ENCODE data around the gene PHOSPHO1.

Gene PHOSPHO1

GRCh38 chr17:49219987-49220386 lies 10.6 kb downstream of the PHOSPHO1 start:
- in situ Hi-C loops (cut with HindIII; ENCODE audit: low sequenced_read_pairs), result no loop called here

GRCh38 chr17:49218941-49219913 lies 11.4 kb downstream of the PHOSPHO1 start:
- in situ Hi-C loops (cut with HindIII; ENCODE audit: low sequenced_read_pairs), result no loop called here

GRCh38 chr17:49217651-49218413 lies 12.8 kb downstream of the PHOSPHO1 start:
- in situ Hi-C loops (cut with HindIII; ENCODE audit: low sequenced_read_pairs), result no loop called here

- in situ Hi-C loops (cut with HindIII; ENCODE audit: low sequenced_read_pairs), result no loop called here
Observed at GRCh38 chr17:49216953-49217650, 13.5 kb downstream of the PHOSPHO1 start.

GRCh38 chr17:49216482-49216881 lies 14.1 kb downstream of the PHOSPHO1 start:
- in situ Hi-C loops (cut with HindIII; ENCODE audit: low sequenced_read_pairs), result no loop called here

- in situ Hi-C loops (cut with HindIII; ENCODE audit: low sequenced_read_pairs), result no loop called here
Observed at GRCh38 chr17:49214676-49215360, 15.8 kb downstream of the PHOSPHO1 start.

GRCh38 chr17:49213847-49214246 lies 16.7 kb downstream of the PHOSPHO1 start:
- in situ Hi-C loops (cut with HindIII; ENCODE audit: low sequenced_read_pairs), result no loop called here

- in situ Hi-C loops (cut with HindIII; ENCODE audit: low sequenced_read_pairs), result no loop called here
Observed at GRCh38 chr17:49213399-49213798, 17.2 kb downstream of the PHOSPHO1 start.

- in situ Hi-C loops (cut with HindIII; ENCODE audit: low sequenced_read_pairs), result no loop called here
Observed at GRCh38 chr17:49210158-49211029, 20.2 kb downstream of the PHOSPHO1 start, which contains the start of the genes ABI3 and GNGT2. TSS of gene ABI3 (plus strand) at chr17:49210707. CDS start at chr17:49210725, 18 bp downstream. TSS of gene GNGT2 (minus strand) at chr17:49210574. CDS start at chr17:49207422, 3,152 bp downstream.

- in situ Hi-C loops (cut with HindIII; ENCODE audit: low sequenced_read_pairs), result no loop called here
Observed at GRCh38 chr17:49209061-49209571, 21.5 kb downstream of the PHOSPHO1 start.

- in situ Hi-C loops (cut with HindIII; ENCODE audit: low sequenced_read_pairs), result no loop called here
Observed at GRCh38 chr17:49204516-49204915, 26.1 kb downstream of the PHOSPHO1 start.

GRCh38 chr17:49203796-49204195 lies 26.8 kb downstream of the PHOSPHO1 start:
- in situ Hi-C loops (cut with HindIII; ENCODE audit: low sequenced_read_pairs), result no loop called here

GRCh38 chr17:49201481-49201927 lies 29.1 kb downstream of the PHOSPHO1 start:
- in situ Hi-C loops (cut with HindIII; ENCODE audit: low sequenced_read_pairs), result no loop called here

GRCh38 chr17:49200423-49201083 lies 30.0 kb downstream of the PHOSPHO1 start:
- in situ Hi-C loops (cut with HindIII; ENCODE audit: low sequenced_read_pairs), result no loop called here

- in situ Hi-C loops (cut with HindIII; ENCODE audit: low sequenced_read_pairs), result no loop called here
Observed at GRCh38 chr17:49198211-49198610, 32.4 kb downstream of the PHOSPHO1 start.

- in situ Hi-C loops (cut with HindIII; ENCODE audit: low sequenced_read_pairs), result no loop called here
Observed at GRCh38 chr17:49197346-49197998, 33.1 kb downstream of the PHOSPHO1 start.

GRCh38 chr17:49196520-49196919 lies 34.1 kb downstream of the PHOSPHO1 start:
- in situ Hi-C loops (cut with HindIII; ENCODE audit: low sequenced_read_pairs), result no loop called here

- in situ Hi-C loops (cut with HindIII; ENCODE audit: low sequenced_read_pairs), result no loop called here
Observed at GRCh38 chr17:49195751-49196150, 34.8 kb downstream of the PHOSPHO1 start.
